ENCODE data around the gene KCNIP4.
"Not testable (repeated sequence)": the region's sequence is repeated elsewhere in the genome, so short reads cannot be mapped to it uniquely, and the experiment has no call there.

Gene KCNIP4

GRCh38 chr4:21452931-21453330 lies 495.6 kb downstream of the KCNIP4 start:
- FAIRE-seq: no peak

- no peak for FAIRE-seq
Measured at GRCh38 chr4:21451032-21451431, 497.5 kb downstream of the KCNIP4 start.

GRCh38 chr4:21450331-21450730 lies 498.2 kb downstream of the KCNIP4 start:
- FAIRE-seq: no peak

- no peak for FAIRE-seq
Measured at GRCh38 chr4:21447301-21448054, 501.1 kb downstream of the KCNIP4 start.

GRCh38 chr4:21420166-21420565 lies 528.4 kb downstream of the KCNIP4 start:
- FAIRE-seq: no peak

- no peak for FAIRE-seq
Measured at GRCh38 chr4:21415728-21416127, 532.8 kb downstream of the KCNIP4 start.

GRCh38 chr4:21413807-21414370 lies 534.7 kb downstream of the KCNIP4 start:
- no peak for FAIRE-seq

GRCh38 chr4:21411086-21411485 lies 537.5 kb downstream of the KCNIP4 start:
- FAIRE-seq: no peak

GRCh38 chr4:21410372-21410771 lies 538.2 kb downstream of the KCNIP4 start:
- FAIRE-seq: no peak

GRCh38 chr4:21387683-21388082 lies 560.9 kb downstream of the KCNIP4 start:
- FAIRE-seq: no peak

- no peak for FAIRE-seq
Measured at GRCh38 chr4:21386166-21386780, 562.3 kb downstream of the KCNIP4 start.

- no peak for FAIRE-seq
Measured at GRCh38 chr4:21385706-21386105, 562.9 kb downstream of the KCNIP4 start.

GRCh38 chr4:21384609-21385008 lies 564.0 kb downstream of the KCNIP4 start:
- FAIRE-seq: no peak

- no peak for FAIRE-seq
Measured at GRCh38 chr4:21380861-21381260, 567.7 kb downstream of the KCNIP4 start.

- FAIRE-seq: no peak
Measured at GRCh38 chr4:21377046-21377445, 571.5 kb downstream of the KCNIP4 start.

- no peak for FAIRE-seq
Measured at GRCh38 chr4:21376176-21376575, 572.4 kb downstream of the KCNIP4 start.

- FAIRE-seq: no peak
Measured at GRCh38 chr4:21374641-21375368, 573.8 kb downstream of the KCNIP4 start.

GRCh38 chr4:21367567-21367966 lies 581.0 kb downstream of the KCNIP4 start:
- no peak for FAIRE-seq

- FAIRE-seq: no peak
Measured at GRCh38 chr4:21366840-21367239, 581.7 kb downstream of the KCNIP4 start.

GRCh38 chr4:21366312-21366711 lies 582.3 kb downstream of the KCNIP4 start:
- FAIRE-seq: no peak

- FAIRE-seq: no peak
Measured at GRCh38 chr4:21363701-21364100, 584.9 kb downstream of the KCNIP4 start.

- FAIRE-seq: not testable (repeated sequence)
Measured at GRCh38 chr4:21352354-21352753, 596.2 kb downstream of the KCNIP4 start.

GRCh38 chr4:21347142-21347541 lies 601.4 kb downstream of the KCNIP4 start:
- no peak for FAIRE-seq
